NCI-H345 (cell line): ENCODE measurements around the gene CDH1.
"Not testable (repeated sequence)": the region's sequence is repeated elsewhere in the genome, so short reads cannot be mapped to it uniquely, and the experiment has no call there.

ENCODE experiments used
- DNase-seq: peaks from one replicate; lab custom pipeline; 2025; lab: John Stamatoyannopoulos, UW

CDH1 gene

GRCh38 chr16:68762996-68763756 lies 26.1 kb downstream of the CDH1 start:
- no peak for DNase-seq

GRCh38 chr16:68764862-68765261 lies 27.8 kb downstream of the CDH1 start:
- no peak for DNase-seq

- no peak for DNase-seq
These were observed 30.5 kb downstream of the CDH1 start for GRCh38 chr16:68767581-68767980.

GRCh38 chr16:68768175-68768574 lies 31.1 kb downstream of the CDH1 start:
- DNase-seq: no peak

- DNase-seq: no peak
These were observed 31.7 kb downstream of the CDH1 start for GRCh38 chr16:68768771-68769170.

- no peak for DNase-seq
These were observed 33.6 kb downstream of the CDH1 start for GRCh38 chr16:68770671-68771070.

- DNase-seq: no peak
These were observed 35.1 kb downstream of the CDH1 start for GRCh38 chr16:68772030-68772681.

GRCh38 chr16:68772871-68773270 lies 35.8 kb downstream of the CDH1 start:
- no peak for DNase-seq

- DNase-seq: no peak
These were observed 38.0 kb downstream of the CDH1 start for GRCh38 chr16:68774982-68775634.

- no peak for DNase-seq
These were observed 39.9 kb downstream of the CDH1 start for GRCh38 chr16:68776821-68777485.

GRCh38 chr16:68778551-68779231 lies 41.6 kb downstream of the CDH1 start:
- peak; percentile 57 for DNase-seq

GRCh38 chr16:68779891-68780290 lies 42.8 kb downstream of the CDH1 start:
- peak; percentile 38 for DNase-seq

- no peak for DNase-seq
These were observed 44.7 kb downstream of the CDH1 start for GRCh38 chr16:68781784-68782183.

GRCh38 chr16:68782198-68783174 lies 45.4 kb downstream of the CDH1 start:
- no peak for DNase-seq

- no peak for DNase-seq
These were observed 47.1 kb downstream of the CDH1 start for GRCh38 chr16:68784226-68784625.

GRCh38 chr16:68784721-68785120 lies 47.6 kb downstream of the CDH1 start:
- DNase-seq: no peak

GRCh38 chr16:68785715-68786114 lies 48.6 kb downstream of the CDH1 start:
- DNase-seq: no peak

- DNase-seq: peak; percentile 87
These were observed 49.8 kb downstream of the CDH1 start for GRCh38 chr16:68786685-68787418.

GRCh38 chr16:68787419-68787807 lies 50.3 kb downstream of the CDH1 start:
- DNase-seq: not testable (repeated sequence)

- no peak for DNase-seq
These were observed 53.2 kb downstream of the CDH1 start for GRCh38 chr16:68790130-68790761.
